Vagina (tissue), 2 donors: ENCODE measurements around the gene NOC3L.

ENCODE experiments used
- POLR2A ChIP-seq, 2 donors: fragments of 450-650 bp; IDR thresholded peaks; one replicate each; pipeline ENCODE4 v1.6.1; 2017; ENCODE audit warnings: antibody characterized with exemption in 2 of 2, mild to moderate bottlenecking in 2 of 2, moderate library complexity in 2 of 2
- POLR2AphosphoS5 ChIP-seq, 2 donors: sonication (generic); formaldehyde crosslinking; IDR thresholded peaks; one replicate each; pipeline ENCODE4 v1.9.0; 2017; ENCODE audit warnings: antibody characterized with exemption in 2 of 2, mild to moderate bottlenecking in 2 of 2, low read depth in 1 of 2; ENCODE audit not compliant: insufficient read depth in 1 of 2
- TF ChIP-seq, protein P1 (sequence below), 3 experiments: fragments of 450-650 bp in 2 of 3; fragments of 200-600 bp in 1 of 3; sonication (generic) in 1 of 3; IDR thresholded peaks; one replicate each; pipeline ENCODE4 v1.5.1; 2017 to 2019; ENCODE audit warnings: antibody characterized with exemption in 3 of 3, mild to moderate bottlenecking in 2 of 3, moderate library complexity in 2 of 3

DNA sequence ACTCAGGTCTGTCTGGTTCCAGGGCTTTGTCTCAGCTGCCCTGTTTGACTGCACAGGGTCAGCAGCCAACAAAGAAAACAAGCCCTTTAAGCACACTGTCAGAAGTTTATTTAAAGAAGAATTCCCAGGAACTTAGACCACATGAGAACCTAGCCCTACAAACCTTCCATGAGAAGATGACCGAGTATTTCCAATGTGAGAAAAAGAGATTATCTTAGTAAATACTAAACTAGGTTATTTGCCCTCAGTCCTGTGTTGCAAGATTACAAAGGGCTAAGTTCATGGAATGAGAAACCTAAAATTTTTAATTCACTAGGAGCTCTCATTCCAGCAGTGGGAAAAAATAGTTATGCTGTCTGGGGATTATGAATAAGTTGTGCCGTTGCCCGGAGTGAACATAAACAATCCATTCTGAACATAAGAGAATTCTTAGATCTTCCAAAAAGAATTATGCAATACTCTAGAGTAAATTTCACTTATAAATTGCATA, 46.7 kb downstream of the NOC3L start:
- TF ChIP-seq POLR2A (IDR thresholded peaks at IDR 0.05), result no peak
- TF ChIP-seq, protein P1, sequence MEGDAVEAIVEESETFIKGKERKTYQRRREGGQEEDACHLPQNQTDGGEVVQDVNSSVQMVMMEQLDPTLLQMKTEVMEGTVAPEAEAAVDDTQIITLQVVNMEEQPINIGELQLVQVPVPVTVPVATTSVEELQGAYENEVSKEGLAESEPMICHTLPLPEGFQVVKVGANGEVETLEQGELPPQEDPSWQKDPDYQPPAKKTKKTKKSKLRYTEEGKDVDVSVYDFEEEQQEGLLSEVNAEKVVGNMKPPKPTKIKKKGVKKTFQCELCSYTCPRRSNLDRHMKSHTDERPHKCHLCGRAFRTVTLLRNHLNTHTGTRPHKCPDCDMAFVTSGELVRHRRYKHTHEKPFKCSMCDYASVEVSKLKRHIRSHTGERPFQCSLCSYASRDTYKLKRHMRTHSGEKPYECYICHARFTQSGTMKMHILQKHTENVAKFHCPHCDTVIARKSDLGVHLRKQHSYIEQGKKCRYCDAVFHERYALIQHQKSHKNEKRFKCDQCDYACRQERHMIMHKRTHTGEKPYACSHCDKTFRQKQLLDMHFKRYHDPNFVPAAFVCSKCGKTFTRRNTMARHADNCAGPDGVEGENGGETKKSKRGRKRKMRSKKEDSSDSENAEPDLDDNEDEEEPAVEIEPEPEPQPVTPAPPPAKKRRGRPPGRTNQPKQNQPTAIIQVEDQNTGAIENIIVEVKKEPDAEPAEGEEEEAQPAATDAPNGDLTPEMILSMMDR (IDR thresholded peaks at IDR 0.05), result no peak
- no peak for TF ChIP-seq POLR2AphosphoS5 (IDR thresholded peaks at IDR 0.05; ENCODE audit: insufficient read depth in 1 of 2, low read depth in 1 of 2)
